Thoracic aorta (tissue), 2 donors: Measurements from ENCODE around the gene SOX4. TPM values are rescaled to one million over a fixed set of nuclear protein-coding genes. Genes with fewer than 3 reads are reported as not detected.

ENCODE experiments used
- ATAC-seq: fragments of 150-250 bp; one replicate; pipeline ENCODE4 v1.8.0; 2017; ENCODE audit warnings: low read depth; ENCODE audit not compliant: insufficient number of reproducible peaks, low FRiP score
- DNase-seq: peaks from one replicate; pipeline ENCODE4 v3.0.0-alpha.2; 2020; ENCODE audit warnings: low spot score
- H3K27ac ChIP-seq, 2 donors: fragments of 200-600 bp; sonication (generic); 1 replicate in 1 of 2; 2 replicates in 1 of 2; pipeline ENCODE4 v1.5.1; 2016; ENCODE audit warnings: mild to moderate bottlenecking in 2 of 2, moderate library complexity in 2 of 2
- H3K27me3 ChIP-seq: fragments of 200-600 bp; sonication (generic); replicated peaks from 2 replicates; pipeline ENCODE4 v1.6.0; 2016; ENCODE audit warnings: mild to moderate bottlenecking; ENCODE audit not compliant: insufficient read depth
- H3K36me3 ChIP-seq: fragments of 200-600 bp; sonication (generic); one replicate; pipeline ENCODE4 v1.5.1; 2016
- H3K4me1 ChIP-seq, 2 donors: fragments of 200-600 bp; sonication (generic); 1 replicate in 1 of 2; 2 replicates in 1 of 2; pipeline versions ENCODE4 v1.5.1 to v1.6.0; 2016; ENCODE audit warnings: low read depth in 2 of 2, mild to moderate bottlenecking in 1 of 2; ENCODE audit not compliant: control insufficient read depth in 1 of 2
- H3K4me3 ChIP-seq: fragments of 200-600 bp; sonication (generic); 2 replicates; pipeline ENCODE4 v1.5.1; 2016; ENCODE audit warnings: mild to moderate bottlenecking
- H3K9me3 ChIP-seq: fragments of 200-600 bp; sonication (generic); 2 replicates; pipeline ENCODE4 v1.5.1; 2016
- total RNA-seq, 2 donors: library from RNA; depleted of rRNA; stranded (reverse); fragments of >200 nt; gene quantifications; one replicate each; pipeline versions ENCODE4 v1.1.0 to v1.2.3, GENCODE V29; 2016
- TF ChIP-seq, protein P1 (sequence below): fragments of 200-600 bp; sonication (generic); IDR thresholded peaks from one replicate; pipeline ENCODE4 v1.5.1; 2019; ENCODE audit warnings: antibody characterized with exemption

Gene SOX4
- total RNA-seq, 2 donors from 2014 or later = 5.6 to 22.1 TPM

DNA sequence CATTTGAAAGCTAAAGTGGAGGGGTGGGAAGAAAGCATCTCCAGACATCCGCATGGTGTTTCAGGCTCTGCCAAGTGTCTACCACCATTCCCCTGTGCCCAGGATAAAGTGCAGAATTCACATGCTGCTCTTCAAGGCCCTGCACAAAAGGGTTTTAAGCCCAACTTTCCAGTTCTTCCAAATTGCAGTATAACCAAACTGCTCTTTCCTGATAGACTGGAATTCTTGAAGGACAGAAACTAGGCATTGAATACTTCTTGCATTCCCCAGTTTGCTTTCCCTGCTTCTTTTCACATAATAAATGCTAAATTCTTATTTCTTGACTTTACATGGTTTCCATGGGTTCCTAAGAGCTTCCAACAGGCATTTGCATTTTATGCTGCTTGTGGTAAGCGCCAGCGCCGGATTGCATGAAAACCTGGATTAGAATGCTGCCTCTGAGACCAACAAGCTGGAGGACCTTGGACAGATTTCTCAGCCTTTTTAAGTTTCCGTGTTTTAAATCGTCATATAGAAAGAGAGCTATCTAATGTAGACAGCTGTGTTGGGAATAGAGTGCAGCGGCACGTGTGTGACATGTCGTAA, 7.9 kb downstream of the SOX4 start:
- H3K4me1 ChIP-seq = peaks cover 0 to 16% of the 10 kb centered on the region in 2 donors
- TF ChIP-seq, protein P1, sequence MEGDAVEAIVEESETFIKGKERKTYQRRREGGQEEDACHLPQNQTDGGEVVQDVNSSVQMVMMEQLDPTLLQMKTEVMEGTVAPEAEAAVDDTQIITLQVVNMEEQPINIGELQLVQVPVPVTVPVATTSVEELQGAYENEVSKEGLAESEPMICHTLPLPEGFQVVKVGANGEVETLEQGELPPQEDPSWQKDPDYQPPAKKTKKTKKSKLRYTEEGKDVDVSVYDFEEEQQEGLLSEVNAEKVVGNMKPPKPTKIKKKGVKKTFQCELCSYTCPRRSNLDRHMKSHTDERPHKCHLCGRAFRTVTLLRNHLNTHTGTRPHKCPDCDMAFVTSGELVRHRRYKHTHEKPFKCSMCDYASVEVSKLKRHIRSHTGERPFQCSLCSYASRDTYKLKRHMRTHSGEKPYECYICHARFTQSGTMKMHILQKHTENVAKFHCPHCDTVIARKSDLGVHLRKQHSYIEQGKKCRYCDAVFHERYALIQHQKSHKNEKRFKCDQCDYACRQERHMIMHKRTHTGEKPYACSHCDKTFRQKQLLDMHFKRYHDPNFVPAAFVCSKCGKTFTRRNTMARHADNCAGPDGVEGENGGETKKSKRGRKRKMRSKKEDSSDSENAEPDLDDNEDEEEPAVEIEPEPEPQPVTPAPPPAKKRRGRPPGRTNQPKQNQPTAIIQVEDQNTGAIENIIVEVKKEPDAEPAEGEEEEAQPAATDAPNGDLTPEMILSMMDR = no peak
- H3K9me3 ChIP-seq = no peaks in the 10 kb centered on the region
- H3K27me3 ChIP-seq = no peaks in the 10 kb centered on the region
- no peaks in the 10 kb centered on the region for H3K36me3 ChIP-seq
- no peak overlapping the region for H3K27ac ChIP-seq
- no peak for DNase-seq
- H3K4me3 ChIP-seq = no peak overlapping the region
- ATAC-seq = no peak

DNA sequence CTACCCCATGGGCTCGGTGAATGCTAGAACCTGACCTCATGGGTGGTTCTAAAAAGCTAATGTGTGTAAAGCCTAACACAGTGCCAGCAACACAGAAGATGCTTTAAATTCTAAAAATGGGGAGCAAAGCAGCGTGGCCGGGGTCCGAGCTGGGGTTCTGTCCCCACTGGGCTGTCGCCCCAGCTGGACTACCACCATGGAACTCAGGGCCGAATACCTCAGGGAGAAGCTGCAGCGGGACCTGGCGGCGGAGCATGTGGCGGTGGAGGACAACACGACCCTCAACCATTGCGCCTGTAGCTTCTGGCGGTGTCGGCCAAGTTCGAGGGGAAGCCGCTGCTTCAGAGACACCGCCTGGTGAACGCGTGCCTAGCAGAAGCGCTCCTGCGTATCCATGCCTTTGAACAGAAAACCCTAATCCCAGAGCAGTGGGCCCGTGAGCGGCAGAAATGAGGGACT, 8.4 kb downstream of the SOX4 start:
- H3K4me3 ChIP-seq = no peak overlapping the region
- no peaks in the 10 kb centered on the region for H3K9me3 ChIP-seq
- DNase-seq = no peak

DNA sequence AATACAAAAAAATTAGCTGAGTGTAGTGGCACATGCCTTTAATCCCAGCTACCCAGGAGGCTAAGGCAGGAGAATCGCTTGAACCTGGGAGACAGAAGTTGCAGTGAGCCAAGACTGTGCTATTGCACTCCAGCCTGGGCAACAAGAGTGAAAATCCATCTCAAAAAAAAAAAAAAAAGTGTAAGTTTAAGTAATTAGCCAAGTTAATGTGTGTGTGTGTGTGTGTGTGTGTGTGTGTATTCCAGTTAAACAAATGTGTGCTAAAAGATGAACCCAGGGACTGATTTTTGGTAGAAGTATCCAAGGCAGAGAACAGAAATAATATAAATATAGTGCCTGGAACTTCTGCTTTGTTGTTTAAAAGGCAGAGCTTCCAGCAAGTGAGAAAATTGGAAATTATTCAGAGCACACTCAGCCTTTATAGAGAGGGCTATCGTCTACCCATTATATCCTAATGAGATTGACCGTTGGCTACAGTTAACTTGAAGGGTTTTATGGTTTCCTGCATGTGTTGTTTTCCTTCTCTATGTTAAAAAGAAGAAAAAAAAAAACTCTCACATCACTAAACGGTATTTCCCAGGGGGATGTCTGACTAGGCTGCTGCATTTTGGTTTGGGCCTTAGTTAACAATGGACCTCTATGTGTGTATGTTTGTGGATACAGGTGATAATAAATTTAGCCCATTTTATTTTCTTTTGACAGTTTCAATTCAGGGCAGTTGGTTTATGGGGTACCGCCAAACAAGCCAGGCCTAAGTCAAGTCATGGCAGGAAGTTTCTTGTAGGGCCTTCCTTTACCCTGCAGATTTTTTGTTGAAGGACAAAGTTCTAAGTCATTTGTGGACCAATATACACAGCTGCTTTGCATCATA, 9.8 kb downstream of the SOX4 start:
- DNase-seq (no peak), ATAC-seq (no peak)
- Histone ChIP-seq H3K9me3 (no peaks in the 10 kb centered on the region), H3K4me3 (no peak overlapping the region), H3K36me3 (no peaks in the 10 kb centered on the region), H3K27ac (no peak overlapping the region), H3K27me3 (no peaks in the 10 kb centered on the region), H3K4me1 (peaks cover 0 to 9% of the 10 kb centered on the region in 2 donors)
- TF ChIP-seq, protein P1 = no peak

More for the DNA sequence above, 8.4 kb downstream of the SOX4 start:
- H3K4me1 ChIP-seq = peaks cover 0 to 16% of the 10 kb centered on the region in 2 donors
- no peaks in the 10 kb centered on the region for H3K27me3 ChIP-seq
- TF ChIP-seq, protein P1 = no peak
- H3K27ac ChIP-seq = no peak overlapping the region
- ATAC-seq = no peak
- H3K36me3 ChIP-seq = no peaks in the 10 kb centered on the region

DNA sequence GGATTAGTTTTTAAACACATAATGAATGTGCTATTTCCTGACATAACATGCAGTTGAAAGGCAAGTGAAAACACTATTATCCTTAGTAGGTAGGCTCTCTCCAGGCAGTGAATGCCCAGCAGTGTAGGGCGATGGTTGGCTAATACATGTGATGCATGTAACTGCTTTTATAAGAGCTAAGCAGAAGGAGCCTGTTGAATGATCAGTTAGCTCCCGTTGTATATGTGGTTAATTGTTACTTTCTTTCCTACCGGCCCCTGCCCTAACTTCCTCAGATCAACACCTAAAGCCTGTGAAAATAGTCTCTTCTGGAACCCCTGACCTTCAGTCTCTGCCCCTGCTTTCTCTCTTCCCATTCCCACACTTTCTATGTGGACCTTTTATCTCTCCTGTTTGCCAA, 10.5 kb downstream of the SOX4 start:
- H3K4me1 ChIP-seq = peaks cover 0 to 2% of the 10 kb centered on the region in 2 donors
- no peaks in the 10 kb centered on the region for H3K27me3 ChIP-seq
- H3K27ac ChIP-seq = no peak overlapping the region
- H3K4me3 ChIP-seq = no peak overlapping the region
- DNase-seq (no peak), ATAC-seq (no peak)
- TF ChIP-seq, protein P1 = no peak
- H3K9me3 ChIP-seq = no peaks in the 10 kb centered on the region
- no peaks in the 10 kb centered on the region for H3K36me3 ChIP-seq

DNA sequence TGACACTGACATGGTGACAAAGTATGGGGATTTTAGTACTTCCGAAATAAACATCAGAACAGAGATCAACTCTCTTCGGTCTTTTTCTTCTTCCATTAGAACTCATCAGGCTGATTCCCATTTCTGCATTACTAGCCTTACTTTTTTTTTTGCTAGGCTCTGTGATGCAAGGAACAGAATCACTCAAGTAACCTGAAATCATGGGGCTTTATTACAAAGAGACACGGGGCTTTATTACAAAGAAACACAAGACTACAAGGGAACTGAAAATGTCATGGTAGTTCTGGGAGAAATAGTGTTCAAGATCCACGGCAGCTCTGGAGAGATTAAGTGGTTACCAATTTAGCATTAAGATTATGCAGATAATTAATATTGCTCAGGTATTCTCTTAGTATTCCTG, 11.6 kb downstream of the SOX4 start:
- ATAC-seq (no peak), DNase-seq (no peak)
- H3K27me3 ChIP-seq = no peaks in the 10 kb centered on the region
- H3K27ac ChIP-seq = no peak overlapping the region
- no peak overlapping the region for H3K4me3 ChIP-seq
- no peaks in the 10 kb centered on the region for H3K36me3 ChIP-seq
- TF ChIP-seq, protein P1 = no peak
- H3K9me3 ChIP-seq = no peaks in the 10 kb centered on the region
- no peaks in the 10 kb centered on the region for H3K4me1 ChIP-seq
